ENCODE measurements around the gene SYVN1.

- no peak for TF ChIP-seq CTCF (IDR thresholded peaks at IDR 0.05)
- no peak for TF ChIP-seq EZH2 (IDR thresholded peaks at IDR 0.05; ENCODE audit: borderline replicate concordance, insufficient read depth, low read depth, low read length, poor library complexity, severe bottlenecking)
Observed at GRCh38 chr11:65166893-65167292, 32.6 kb upstream of the SYVN1 start.
